ENCODE results near the gene BCAT1.

DNA sequence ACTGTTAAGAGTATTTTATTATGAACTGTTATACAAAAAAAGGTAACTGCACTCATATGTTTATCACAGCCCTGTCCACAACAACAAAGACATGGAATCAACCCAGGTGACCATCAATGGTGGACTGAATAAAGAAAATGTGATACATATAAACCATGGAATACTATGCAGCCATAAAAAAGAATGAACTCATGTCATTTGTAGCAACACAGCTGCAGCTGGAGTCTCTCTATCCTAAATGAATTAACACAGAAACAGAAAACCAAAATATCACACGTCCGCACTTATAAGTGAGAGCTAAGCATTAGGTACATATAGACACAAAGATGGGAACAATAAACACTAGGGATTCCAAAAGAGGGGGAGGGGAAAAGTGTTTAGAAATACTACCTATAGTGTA is 95.8 kb downstream of the BCAT1 start:
- no peak for TF ChIP-seq CTCF (IDR thresholded peaks at IDR 0.05; ENCODE audit: poor library complexity)
- no peak for TF ChIP-seq EZH2phosphoT487 (IDR thresholded peaks at IDR 0.05; ENCODE audit: low read depth, severe bottlenecking, unreplicated experiment)

All from hepatocyte (in vitro differentiated cells).